GM21786 (cell line): ENCODE data around the gene RBPJ.

Experiments
- ATAC-seq: cut with Tn5 transposase; IDR thresholded peaks from one replicate; pipeline ENCODE4 v1.9.1; 2021; ENCODE audit not compliant: unreplicated experiment

Gene RBPJ

DNA sequence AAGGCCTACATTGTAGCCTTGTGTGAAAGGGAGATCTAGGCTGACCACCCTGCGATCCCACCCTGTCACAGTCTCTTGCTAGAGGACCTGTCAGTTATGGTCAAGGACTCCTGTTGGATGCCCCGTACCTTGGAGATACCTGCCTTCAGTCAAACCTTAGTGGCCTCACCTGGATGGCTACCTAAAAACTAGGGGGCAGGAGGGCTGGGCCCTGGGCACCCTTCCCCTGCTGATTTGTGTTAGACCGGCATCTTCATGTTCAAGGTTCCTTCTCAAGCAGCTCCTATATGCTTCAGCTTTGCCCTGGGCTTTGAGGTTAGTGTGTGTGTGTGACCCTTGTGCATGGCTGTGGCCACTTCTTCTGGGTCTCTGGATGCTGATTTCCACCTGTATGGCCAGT is 134.1 kb downstream of the RBPJ start:
- no peak for ATAC-seq

DNA sequence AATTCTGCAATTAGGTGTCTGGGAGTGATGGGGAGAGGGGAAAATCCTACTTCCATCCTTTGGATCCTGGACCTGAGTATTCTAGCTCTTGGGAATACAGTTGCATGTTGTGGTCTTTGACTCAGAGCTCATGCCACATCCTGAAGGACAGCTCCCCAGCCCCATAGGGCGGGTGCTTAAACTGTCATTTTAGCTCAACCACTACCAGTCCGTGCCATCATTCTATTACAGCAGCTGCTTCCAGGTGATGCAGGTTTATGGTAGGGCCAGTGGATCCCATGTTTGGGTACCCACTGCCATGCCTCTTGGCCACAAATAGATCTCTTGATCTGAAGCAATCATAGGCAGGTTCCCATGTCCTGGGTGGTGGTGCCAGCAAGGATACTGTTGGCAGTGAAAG is 134.8 kb downstream of the RBPJ start:
- ATAC-seq: no peak

DNA sequence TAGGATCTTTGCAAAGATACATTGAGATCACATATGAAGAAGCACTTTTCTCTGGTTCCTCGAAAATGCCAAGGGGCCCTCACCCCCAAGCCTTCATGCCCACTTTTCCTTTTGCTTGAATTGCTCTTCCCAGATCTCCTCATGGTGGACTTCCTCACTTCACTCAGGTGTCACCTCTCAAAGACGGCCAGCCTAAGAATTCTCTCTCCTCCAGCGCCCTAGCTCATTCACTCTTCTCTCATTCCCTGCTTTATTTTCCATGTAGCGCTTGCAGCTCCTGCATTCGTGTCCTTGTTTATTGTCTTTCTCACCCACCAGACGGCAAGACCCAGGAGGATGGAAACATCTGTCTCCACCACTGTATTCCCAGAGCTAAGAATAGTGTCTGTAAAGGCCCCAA is 136.6 kb downstream of the RBPJ start:
- no peak for ATAC-seq

DNA sequence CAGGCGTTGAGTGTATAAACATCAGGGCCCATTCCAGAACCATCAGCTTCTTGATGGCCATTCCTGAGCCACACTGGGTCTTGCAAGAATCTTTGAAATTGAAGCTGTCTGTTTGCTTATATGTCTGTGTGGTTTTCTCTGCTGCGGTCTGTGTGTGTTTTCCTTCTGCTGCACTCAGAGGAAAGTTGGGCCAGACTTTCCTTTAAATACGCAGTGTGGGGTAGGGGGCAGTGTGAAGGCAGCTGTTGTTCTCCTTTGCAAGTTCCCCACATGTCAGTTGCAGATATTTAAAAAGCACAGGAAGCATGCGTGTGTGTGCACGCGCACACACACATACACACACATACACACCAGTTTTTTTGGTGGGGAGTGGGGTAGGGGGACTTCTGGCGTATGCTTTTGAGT is 137.3 kb downstream of the RBPJ start:
- no peak for ATAC-seq

DNA sequence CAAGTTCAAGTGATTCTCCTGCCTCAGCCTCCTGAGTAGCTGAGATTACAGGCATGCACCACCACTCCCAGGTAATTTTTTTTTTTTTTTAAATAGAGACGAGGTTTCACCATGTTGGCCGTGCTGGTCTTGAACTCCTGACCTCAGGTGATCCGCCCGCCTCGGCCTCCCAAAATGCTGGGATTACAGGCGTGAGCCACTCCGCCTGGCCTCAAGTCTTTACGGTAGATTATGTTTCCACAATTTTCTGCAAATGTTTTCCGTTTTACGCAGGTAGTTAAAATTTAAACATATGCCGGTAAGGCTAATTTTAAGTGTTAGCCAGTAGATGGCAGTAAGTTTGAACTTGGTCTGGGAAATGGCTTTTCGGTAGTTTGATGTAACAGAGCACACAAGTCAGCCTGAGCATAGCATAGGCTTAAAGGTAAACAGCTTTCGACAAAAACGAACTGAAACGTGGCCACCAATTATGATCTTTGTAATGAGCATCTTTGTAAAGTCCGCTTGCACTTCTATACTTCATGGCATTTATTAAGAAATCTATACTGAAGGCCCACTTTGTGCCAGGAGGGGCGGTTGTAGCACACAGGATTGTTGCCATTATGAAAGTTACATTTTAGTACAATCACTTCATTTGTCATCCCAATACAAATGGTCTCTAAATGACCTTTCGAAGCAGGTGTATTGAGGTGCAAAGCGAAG is 138.4 kb downstream of the RBPJ start:
- peak; percentile 52 for ATAC-seq

DNA sequence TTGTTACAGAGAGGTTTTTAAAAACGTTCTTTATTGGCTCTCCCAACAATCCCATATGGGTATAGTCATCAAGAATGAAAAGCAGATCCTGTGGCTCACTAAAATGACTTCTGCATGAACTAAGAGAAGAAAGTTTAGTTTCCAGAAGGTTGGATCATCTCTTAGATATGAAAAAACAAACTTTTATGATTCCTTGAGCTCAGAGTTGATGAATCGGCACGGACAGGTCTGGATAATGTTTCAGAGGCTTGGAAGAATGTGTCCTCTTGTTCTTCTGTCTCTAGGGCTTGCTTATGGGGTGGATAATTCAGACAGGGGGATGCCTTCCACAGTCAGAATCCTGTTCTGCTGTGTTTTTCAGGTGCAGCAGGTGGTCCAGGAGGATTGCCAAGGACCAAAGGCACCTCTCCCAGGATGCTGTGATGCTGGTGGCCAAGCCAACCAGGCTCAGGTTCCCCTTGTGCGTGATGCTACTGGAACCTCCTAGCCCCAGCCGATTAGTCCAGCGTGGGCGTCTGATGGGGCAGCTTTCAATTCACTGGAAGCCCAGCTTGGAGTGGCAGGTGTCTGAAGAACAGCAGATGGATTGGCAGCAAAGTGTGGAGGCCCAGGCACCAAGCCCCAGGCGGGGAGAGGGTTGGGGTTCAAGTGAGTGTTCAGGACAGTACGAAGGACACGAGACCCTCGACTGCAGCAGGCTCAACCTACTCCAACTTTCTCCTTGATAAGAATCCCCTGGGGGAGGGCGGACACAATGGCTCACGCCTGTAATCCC is 139.1 kb downstream of the RBPJ start:
- no peak for ATAC-seq

DNA sequence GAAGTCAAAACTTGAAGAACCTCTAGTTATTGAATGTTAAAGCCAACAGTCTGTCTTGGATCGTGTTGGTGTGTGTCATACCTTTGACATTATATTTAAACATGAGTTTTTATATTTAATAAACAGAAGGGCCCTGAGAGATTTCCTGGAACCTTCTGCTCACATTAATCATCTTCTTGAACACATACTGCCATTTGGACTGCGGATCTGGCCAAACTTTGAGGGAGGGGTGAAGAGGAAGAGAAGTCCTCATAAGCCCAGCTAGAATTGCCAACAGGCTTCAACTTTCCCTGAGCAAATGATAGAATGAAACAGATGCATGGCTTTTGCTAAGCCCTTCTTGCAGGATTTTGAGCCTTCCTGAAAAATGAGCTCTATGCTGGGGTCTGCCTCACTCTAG is 142.1 kb downstream of the RBPJ start:
- ATAC-seq: no peak

DNA sequence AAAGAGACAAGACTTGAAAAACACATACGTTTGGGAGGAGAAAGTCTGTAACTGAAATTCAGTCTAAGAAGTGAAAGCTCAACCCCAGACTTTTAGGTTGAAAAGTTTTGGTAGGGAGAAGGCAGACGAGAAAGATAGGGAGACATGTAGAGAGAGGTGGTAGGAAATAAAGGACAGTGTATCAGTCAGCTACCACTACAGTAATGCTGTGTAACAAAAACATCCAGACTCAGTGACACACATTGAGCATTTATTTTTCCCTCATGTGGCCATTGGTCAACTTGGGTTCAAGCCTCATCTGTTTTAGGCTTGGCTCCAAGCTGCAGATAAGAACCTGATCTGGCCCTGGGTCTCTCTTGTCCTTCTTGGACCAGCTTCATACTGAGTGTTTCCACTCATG is 142.6 kb downstream of the RBPJ start:
- no peak for ATAC-seq

DNA sequence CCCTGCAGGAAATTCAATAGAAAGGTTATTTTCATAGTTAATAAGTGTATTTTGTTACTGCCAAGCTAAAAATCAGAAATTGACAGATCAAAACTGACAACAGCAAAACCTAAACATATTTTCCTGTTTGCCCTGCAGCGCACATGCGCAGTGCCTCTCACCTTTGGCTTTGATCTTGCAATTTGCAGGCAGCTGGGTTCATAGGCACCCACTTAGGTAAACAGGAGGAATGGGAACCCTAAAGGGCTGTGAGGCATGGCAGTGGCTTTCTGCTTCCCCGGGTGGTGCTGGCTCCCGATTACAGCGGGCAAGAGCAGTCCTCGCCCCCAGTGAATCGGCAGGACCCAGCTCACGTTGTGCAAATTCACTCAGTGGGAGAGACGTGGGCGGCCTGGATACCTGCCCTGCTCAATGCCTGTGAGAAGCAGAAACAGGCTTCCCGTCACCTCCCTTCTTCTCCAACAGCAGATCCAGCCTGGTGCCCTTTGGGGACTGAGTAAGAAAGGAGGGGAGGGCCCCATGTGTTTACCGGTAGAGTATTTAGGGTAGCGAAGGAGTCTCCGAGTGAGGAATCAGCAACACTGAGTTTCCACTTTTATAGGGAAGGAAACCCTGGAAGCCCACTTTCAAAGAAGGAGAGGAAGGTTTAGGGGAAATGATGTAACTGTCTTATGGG is 143.7 kb downstream of the RBPJ start:
- no peak for ATAC-seq

DNA sequence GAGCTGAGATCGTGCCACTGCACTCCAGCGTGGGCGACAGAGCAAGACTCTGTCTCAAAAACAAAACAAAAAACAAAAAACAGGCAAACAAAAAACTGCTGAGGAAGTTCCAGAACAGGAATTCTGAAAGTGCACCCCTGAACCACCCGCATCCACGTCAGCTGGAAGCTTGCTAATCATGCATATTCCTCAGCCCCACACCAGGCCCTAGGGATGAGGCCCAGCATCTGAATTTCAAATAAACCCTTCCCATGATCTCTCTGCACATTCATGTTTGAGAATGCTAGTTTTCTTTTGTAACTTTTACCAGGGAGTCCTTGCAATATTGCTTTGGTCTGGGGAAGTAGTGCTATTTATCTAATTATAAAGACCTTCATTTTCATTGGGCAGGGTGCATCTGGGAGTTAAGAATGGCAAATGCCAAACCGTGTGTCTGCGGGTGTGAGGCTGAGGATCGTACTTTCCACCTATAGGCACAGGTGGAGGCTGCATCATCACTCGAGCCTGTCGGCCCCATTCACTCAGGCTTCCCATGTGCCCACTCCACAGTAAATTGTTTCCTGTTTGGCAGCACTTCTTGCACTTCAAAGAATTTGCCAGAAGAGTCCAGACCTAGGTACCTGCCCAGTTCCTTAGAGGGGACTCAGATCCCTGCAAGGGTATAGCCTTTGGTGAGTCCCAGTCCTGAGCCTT is 145.9 kb downstream of the RBPJ start:
- ATAC-seq: no peak

DNA sequence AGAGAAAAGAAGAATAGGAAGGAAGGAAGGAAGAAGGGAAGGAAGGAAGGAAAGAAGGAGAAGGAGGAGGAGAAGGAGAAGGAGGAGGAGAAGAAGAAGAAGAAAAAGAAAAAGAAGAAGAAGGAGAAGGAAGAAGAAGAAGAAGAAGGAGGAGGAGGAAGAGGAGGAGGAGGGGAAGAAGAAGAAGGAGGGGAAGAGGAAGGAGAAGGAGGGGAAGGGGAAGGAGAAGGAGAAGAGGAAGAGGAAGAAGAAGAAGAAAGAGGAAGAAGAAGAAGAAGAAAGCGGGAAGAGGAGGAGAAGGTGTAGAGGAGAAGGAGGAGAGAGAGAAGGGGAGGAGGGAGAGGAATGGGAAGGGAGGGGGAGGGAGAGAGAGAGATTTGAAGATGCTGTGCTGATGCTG is 146.9 kb downstream of the RBPJ start:
- ATAC-seq: no peak

DNA sequence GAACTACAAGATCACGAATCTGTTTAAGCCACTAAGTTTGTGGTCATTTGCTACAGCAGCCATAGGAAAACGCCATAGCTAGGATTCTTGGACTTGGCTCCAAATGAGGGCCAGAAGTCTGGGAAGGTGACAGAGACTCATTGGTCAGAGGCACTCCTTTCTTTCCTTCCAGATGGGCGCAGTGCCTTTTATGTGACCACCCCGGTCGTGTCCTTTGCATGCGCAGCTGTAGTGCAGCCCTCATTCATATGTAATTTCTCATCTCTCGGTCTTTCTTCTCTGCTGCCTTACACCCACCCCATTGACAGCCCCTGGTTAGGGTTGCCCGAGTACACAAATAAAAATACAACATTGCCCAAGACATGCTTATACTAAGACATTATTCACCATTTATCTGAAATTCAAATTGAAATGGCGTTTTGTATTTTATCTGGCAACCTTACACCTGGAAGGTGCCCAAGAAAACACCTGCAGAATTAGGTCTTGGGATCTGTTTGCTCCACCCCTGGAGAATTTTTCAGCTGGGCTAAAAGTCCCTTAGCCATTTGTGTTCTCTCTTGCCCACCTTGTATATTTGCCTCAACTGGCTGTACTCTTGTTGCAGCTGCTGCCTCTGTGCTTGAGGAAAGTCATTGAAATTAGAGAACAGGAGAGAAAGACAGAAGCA is 147.6 kb downstream of the RBPJ start:
- ATAC-seq: no peak

DNA sequence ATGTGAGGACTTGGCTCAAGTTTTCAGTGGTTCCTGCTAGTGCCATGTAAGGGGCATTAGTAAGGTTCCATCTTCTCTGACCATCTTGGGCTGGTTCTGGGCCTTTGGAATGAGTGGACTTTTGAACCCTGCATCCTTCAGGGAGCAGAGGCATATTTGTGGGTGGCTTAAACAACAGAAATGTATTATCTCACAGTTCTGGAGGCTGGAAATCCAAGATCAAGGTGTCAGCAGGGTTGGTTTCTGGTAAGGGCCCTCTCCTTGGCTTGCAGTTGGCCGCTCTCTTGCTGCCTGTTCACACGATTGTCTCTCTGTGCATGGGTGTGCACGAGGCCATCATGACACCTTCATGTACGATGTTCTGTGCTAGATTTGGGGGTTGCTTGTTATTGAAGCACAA is 148.2 kb downstream of the RBPJ start:
- no peak for ATAC-seq

DNA sequence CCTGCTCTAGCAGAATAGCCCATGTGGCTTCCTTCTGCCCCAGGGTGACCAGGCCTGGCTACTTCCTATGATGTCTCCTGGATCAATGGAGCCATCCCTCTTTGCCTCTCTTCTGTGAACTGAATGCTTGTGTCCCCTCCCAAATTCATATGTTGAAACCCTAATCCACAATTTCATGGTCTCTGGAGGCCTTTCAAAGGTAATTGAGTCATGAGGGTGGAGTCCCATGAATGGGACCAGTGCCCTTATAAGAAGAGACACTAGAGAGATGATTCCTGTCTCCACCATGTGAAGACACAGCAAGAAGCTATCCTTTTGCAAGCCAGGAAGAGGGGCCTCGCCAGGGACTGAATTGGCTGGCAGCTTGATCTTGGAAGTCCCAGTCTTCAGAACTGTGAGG is 151.1 kb downstream of the RBPJ start:
- no peak for ATAC-seq

DNA sequence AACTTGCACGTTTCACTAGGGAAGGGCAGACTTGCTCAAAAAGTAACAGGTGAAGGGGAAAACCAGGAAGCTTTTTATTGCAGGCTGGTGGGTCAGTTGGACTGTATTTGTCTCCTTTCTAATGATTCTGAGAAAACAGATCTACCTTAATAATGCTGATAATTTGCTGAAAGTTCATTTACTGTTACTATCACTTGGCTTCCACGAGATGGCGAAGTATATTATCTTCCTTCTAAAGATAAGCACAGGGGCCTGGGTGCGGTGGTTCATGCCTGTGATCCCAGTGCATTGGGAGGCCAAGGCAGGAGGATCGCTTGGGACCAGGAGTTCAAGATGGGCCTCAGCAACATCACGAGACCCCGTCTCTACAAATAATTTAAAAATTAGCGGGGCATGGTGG is 153.1 kb downstream of the RBPJ start:
- ATAC-seq: no peak

DNA sequence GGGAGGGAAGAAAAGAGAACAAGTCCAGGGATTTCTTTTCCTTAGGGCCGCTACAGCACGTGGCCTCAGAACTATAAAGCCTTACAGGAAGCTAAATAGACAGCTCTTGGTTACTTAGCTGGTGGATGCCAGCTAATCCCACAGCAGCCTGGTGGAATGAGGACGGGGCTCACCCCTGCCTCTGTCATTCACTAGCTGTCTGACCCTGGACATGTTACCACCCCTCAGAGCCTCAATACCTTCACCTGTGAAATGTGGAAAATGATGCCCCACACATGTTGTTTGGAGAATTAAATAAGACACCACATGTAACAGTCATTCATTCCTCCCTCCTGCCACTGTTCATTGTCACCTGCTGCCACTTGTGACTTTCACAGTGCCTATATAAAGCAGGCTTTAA is 153.7 kb downstream of the RBPJ start:
- ATAC-seq: no peak

DNA sequence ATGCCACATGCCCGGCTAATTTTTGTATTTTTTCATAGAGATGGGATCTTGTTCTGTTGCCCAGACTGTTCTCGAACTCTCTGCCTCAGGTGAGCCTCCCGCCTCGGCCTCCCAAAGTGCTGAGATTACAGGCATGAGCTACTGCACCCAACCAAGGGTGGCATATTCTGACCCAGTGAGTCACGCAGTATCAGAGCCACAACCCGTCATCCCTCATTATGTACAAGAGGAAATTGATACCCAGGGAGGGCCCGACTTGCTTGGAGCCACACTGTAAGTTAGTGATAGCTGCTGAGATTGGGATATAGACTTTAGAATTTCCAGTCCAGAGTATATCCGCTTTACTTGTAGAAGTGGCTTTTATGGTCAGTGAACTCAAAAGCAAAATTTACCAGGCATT is 154.9 kb downstream of the RBPJ start:
- no peak for ATAC-seq

DNA sequence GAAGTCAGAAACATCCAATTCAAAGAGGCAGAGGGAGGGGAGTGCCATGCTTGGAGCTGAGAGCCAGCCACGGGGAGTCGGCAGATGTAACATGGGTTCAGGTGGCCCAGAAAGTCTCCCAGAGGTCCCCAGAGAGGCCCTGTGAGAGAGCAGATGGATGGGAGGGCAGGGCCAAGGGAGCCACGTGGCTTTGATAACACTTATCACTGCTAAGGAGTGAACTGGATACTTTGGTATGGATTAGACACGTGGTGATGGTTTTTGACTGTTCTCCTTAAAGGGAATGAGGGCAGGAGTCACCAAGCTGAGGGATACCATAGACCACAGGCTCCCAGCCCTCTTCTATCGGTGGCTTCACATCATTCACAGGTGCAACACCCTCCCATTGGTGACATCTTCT is 155.7 kb downstream of the RBPJ start:
- ATAC-seq: no peak

DNA sequence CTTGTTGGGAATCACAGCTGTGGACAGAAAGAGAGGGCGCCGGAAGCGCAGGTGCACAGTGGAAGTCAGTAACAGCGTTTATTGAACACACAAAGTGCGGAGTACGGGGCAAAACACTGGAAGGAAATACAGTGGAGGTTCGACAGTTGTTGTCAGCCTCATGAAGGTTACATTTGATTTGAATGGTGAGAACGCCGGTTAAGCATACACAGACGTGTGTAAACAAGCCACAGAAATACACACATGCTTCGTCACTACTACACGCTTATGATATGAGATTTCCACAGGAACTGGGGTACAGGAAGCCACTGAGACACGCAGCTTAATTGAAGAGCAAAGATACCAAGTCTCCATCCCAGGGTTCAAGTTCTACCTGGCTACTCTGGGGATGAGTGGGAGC is 157.5 kb downstream of the RBPJ start:
- ATAC-seq: no peak

DNA sequence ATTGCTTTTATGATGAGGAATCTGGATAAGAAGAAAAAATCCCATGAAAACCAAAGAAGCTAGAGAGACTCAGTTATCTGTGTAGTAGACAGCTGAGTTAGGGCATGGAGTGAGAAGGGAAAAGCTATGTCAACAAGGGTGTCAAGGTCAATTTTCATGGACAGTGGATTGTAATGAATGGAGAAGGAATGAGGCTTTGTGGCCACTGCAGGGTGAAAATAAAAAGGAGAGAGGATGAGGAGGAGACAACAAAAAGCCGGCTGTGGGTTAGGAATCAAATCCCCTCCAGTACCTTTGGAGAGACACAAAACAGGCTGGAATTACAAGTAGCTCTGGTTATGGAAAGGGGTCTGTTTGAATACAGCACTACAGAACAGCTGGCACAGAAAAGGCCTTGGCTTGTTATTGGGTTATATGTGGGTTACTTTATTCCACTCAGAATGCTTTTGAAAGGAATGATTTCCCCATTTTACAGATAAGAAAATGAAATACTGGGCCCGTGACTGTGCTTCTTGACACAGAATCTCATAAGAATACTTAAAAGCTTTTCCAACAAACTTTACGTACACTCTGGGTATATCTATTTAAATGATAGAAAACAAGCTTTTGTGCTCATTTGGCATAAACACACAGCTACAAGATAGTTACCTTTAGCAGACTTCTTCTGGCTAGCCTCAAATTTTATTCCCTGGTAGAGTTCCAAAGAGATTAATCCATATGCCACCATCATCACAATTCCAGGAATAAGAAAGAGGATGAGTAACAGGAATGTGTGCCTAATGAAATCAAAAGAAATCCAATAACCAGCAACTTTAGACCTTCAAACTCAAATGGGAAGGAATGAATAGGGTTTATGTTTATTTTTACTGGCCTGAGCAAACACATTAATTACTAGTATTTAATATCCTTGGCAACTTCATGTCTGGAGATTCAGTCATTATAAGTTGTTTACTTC is 162.0 kb downstream of the RBPJ start:
- ATAC-seq: no peak
